Measurements from ENCODE around the gene PSMF1.

The PSMF1 gene

GRCh38 chr20:1118336-1119127 lies at the start of gene PSMF1:
Gene PSMF1, plus strand, starts transcription at chr20:1118602. Its CDS starts 172 bp downstream, at chr20:1118774.
- peak; percentile 92 for DNase-seq (ENCODE audit: low read depth in 2 of 2)

GRCh38 chr20:1072258-1072657 lies 46.1 kb upstream of the PSMF1 start:
- no peak for DNase-seq (ENCODE audit: low read depth in 2 of 2)

- no peak for DNase-seq (ENCODE audit: low read depth in 2 of 2)
These were observed 42.8 kb upstream of the PSMF1 start for GRCh38 chr20:1075616-1076015.

GRCh38 chr20:1081891-1082290 lies 36.5 kb upstream of the PSMF1 start:
- no peak for DNase-seq (ENCODE audit: low read depth in 2 of 2)

GRCh38 chr20:1083431-1084080 lies 34.8 kb upstream of the PSMF1 start:
- no peak for DNase-seq (ENCODE audit: low read depth in 2 of 2)

- no peak for DNase-seq (ENCODE audit: low read depth in 2 of 2)
These were observed 32.7 kb upstream of the PSMF1 start for GRCh38 chr20:1085492-1086276.

GRCh38 chr20:1086277-1087213 lies 31.9 kb upstream of the PSMF1 start:
- no peak for DNase-seq (ENCODE audit: low read depth in 2 of 2)

- no peak for DNase-seq (ENCODE audit: low read depth in 2 of 2)
These were observed 31.0 kb upstream of the PSMF1 start for GRCh38 chr20:1087311-1087905.

- DNase-seq (ENCODE audit: low read depth in 2 of 2): no peak
These were observed 23.7 kb upstream of the PSMF1 start for GRCh38 chr20:1094751-1095150.

- no peak for DNase-seq (ENCODE audit: low read depth in 2 of 2)
These were observed 16.9 kb upstream of the PSMF1 start for GRCh38 chr20:1101533-1101932.

GRCh38 chr20:1102016-1102415 lies 16.4 kb upstream of the PSMF1 start:
- no peak for DNase-seq (ENCODE audit: low read depth in 2 of 2)

- DNase-seq (ENCODE audit: low read depth in 2 of 2): no peak
These were observed 14.7 kb upstream of the PSMF1 start for GRCh38 chr20:1103751-1104150.

GRCh38 chr20:1105599-1106194 lies 12.7 kb upstream of the PSMF1 start:
- no peak for DNase-seq (ENCODE audit: low read depth in 2 of 2)

- no peak for DNase-seq (ENCODE audit: low read depth in 2 of 2)
These were observed 11.2 kb upstream of the PSMF1 start for GRCh38 chr20:1107176-1107575.

GRCh38 chr20:1108437-1108920 lies 9.9 kb upstream of the PSMF1 start:
- peak in 1 of 2 donors; percentile 31 for DNase-seq (ENCODE audit: low read depth in 2 of 2)

GRCh38 chr20:1112908-1113307 lies 5.5 kb upstream of the PSMF1 start:
- no peak for DNase-seq (ENCODE audit: low read depth in 2 of 2)

GRCh38 chr20:1118004-1118335 lies 432 bp upstream of the PSMF1 start:
- DNase-seq (ENCODE audit: low read depth in 2 of 2): no peak

GRCh38 chr20:1119128-1119505 lies 715 bp downstream of the PSMF1 start:
- DNase-seq (ENCODE audit: low read depth in 2 of 2): no peak

- DNase-seq (ENCODE audit: low read depth in 2 of 2): no peak
These were observed 1.1 kb downstream of the PSMF1 start for GRCh38 chr20:1119524-1119923.

GRCh38 chr20:1121429-1121828 lies 3.0 kb downstream of the PSMF1 start:
- no peak for DNase-seq (ENCODE audit: low read depth in 2 of 2)
